HCT116 (cell line): ENCODE data around the gene FAM43A. TPM values are rescaled to one million over a fixed set of nuclear protein-coding genes. Genes with fewer than 3 reads are reported as not detected.
A peak's percentile ranks its signal among the peaks of the same experiment; 100 is the strongest.

Source experiments
- ATAC-seq: fragments of 200-7000 bp; cut with Tn5 transposase; 2 replicates; pipeline ENCODE4 v1.9.1; 2020; ENCODE audit warnings: mild to moderate bottlenecking, moderate library complexity
- BruUV-seq: library from RNA; stranded (reverse); fragments of 400-500 nt; replicated peaks from 2 replicates; lab custom pipeline; 2021; lab: Mats Ljungman, UMichigan
- CTCF ChIA-PET: fragments of 300-600 bp; sonication (Branson Sonifier 250); formaldehyde crosslinking; loops from one replicate; lab custom pipeline; 2021; ENCODE audit warnings: antibody characterized with exemption; lab: Charles Lee
- POLR2A ChIA-PET: fragments of 300-600, 350-600 bp; sonication (Branson Sonifier 250); formaldehyde crosslinking; loops from one replicate; lab custom pipeline; 2021; ENCODE audit warnings: antibody characterized with exemption; lab: Charles Lee
- RAD21 ChIA-PET, 2 experiments: fragments of 300-600 bp; sonication (Branson Sonifier 250); formaldehyde crosslinking; loops; one replicate each; lab custom pipeline; 2023; ENCODE audit warnings: low total read pairs in 2 of 2; ENCODE audit not compliant: uncharacterized antibody in 2 of 2, unreplicated experiment in 2 of 2, low non-redundant PET in 1 of 2; lab: Charles Lee
- DNase-seq: peaks from one replicate; pipeline ENCODE4 v3.0.0-alpha.2; 2010; ENCODE audit warnings: low read depth, low spot score
- H2AFZ ChIP-seq: fragments of 200-600 bp; shearing (Covaris generic), sonication (generic); 2 replicates; pipeline ENCODE4 v1.6.1; 2017; ENCODE audit warnings: low read depth, mixed run types, mixed read lengths, antibody characterized with exemption, low read length; ENCODE audit not compliant: poor library complexity, severe bottlenecking
- H3K27ac ChIP-seq: 2 replicates; pipeline ENCODE4 v1.5.1; 2012; ENCODE audit warnings: low read depth, low read length
- H3K27me3 ChIP-seq: fragments of 200-600 bp; sonication (generic); 2 replicates; pipeline ENCODE4 v1.6.1; 2016; ENCODE audit warnings: mixed run types, low read length, mixed read lengths; ENCODE audit not compliant: insufficient read depth
- H3K36me3 ChIP-seq, 2 experiments: fragments of 200-500 bp in 1 of 2; fragments of 200-600 bp in 1 of 2; sonication (Bioruptor generic) in 1 of 2; sonication (generic) in 1 of 2; 2 replicates each; pipeline versions ENCODE4 v1.5.1 to v1.6.1; 2014 to 2016; ENCODE audit warnings: low read length in 2 of 2, inconsistent platforms in 1 of 2, mixed read lengths in 1 of 2, mixed run types in 1 of 2; ENCODE audit not compliant: insufficient read depth in 2 of 2, control insufficient read depth in 1 of 2
- H3K4me1 ChIP-seq, 2 experiments: fragments of 200-600 bp in 1 of 2; sonication (generic) in 1 of 2; 2 replicates each; pipeline versions ENCODE4 v1.5.1 to v1.6.1; 2012 to 2017; ENCODE audit warnings: low read length in 2 of 2, inconsistent platforms in 1 of 2, mild to moderate bottlenecking in 1 of 2, mixed read lengths in 1 of 2, mixed run types in 1 of 2, moderate library complexity in 1 of 2; ENCODE audit not compliant: insufficient read depth in 2 of 2, control insufficient read depth in 1 of 2
- H3K4me2 ChIP-seq: fragments of 200-600 bp; sonication (generic); 2 replicates; pipeline ENCODE4 v1.6.1; 2017; ENCODE audit warnings: mixed run types, low read length, mixed read lengths
- H3K4me3 ChIP-seq, 2 experiments: fragments of 200-600 bp in 1 of 2; sonication (generic) in 1 of 2; replicated peaks in 1 of 2; 2 replicates each; pipeline ENCODE4 v1.5.1; 2011 to 2016; ENCODE audit warnings: low read length in 2 of 2, control low read depth in 1 of 2, low read depth in 1 of 2, mild to moderate bottlenecking in 1 of 2, mixed read lengths in 1 of 2, mixed run types in 1 of 2
- H3K79me2 ChIP-seq: fragments of 200-600 bp; sonication (generic); 2 replicates; pipeline ENCODE4 v1.6.1; 2017; ENCODE audit warnings: mild to moderate bottlenecking, mixed run types, low read length, moderate library complexity, mixed read lengths; ENCODE audit not compliant: insufficient read depth
- H3K9ac ChIP-seq: fragments of 200-600 bp; sonication (generic); 2 replicates; pipeline ENCODE4 v1.6.1; 2016; ENCODE audit warnings: low read length, mixed read lengths
- H3K9me2 ChIP-seq: fragments of 200-600 bp; sonication (generic), shearing (Covaris generic); 2 replicates; pipeline ENCODE4 v1.6.1; 2017; ENCODE audit warnings: mixed run types, mild to moderate bottlenecking, moderate library complexity; ENCODE audit not compliant: insufficient read depth
- H3K9me3 ChIP-seq, 2 experiments: fragments of 200-500 bp in 1 of 2; fragments of 200-600 bp in 1 of 2; sonication (Bioruptor generic) in 1 of 2; sonication (generic) in 1 of 2; 2 replicates each; pipeline ENCODE4 v1.6.1; 2014 to 2017; ENCODE audit warnings: low read length in 2 of 2, mixed read lengths in 2 of 2, inconsistent platforms in 1 of 2, low read depth in 1 of 2, mild to moderate bottlenecking in 1 of 2, mixed run types in 1 of 2, moderate library complexity in 1 of 2; ENCODE audit not compliant: control insufficient read depth in 1 of 2, insufficient read depth in 1 of 2
- H4K20me1 ChIP-seq: fragments of 200-600 bp; sonication (generic), shearing (Covaris generic); 2 replicates; pipeline ENCODE4 v1.6.1; 2017; ENCODE audit warnings: mixed run types, mild to moderate bottlenecking, moderate library complexity; ENCODE audit not compliant: insufficient read depth
- CBX3 ChIP-seq: IDR thresholded peaks from 2 replicates; pipeline ENCODE4 v1.6.1; 2012; ENCODE audit warnings: low read depth
- EGR1 ChIP-seq: IDR thresholded peaks from 2 replicates; pipeline ENCODE4 v1.6.1; 2012; ENCODE audit warnings: low read depth
- ELF1 ChIP-seq: IDR thresholded peaks from 2 replicates; pipeline ENCODE4 v1.6.1; 2012; ENCODE audit warnings: low read depth, borderline replicate concordance
- EZH2 ChIP-seq: fragments of 200-600 bp; sonication (generic); IDR thresholded peaks from 2 replicates; pipeline ENCODE4 v1.6.1; 2017; ENCODE audit warnings: antibody characterized with exemption, mixed run types
- RAD21 ChIP-seq: IDR thresholded peaks from 2 replicates; pipeline ENCODE4 v1.6.1; 2012; ENCODE audit warnings: low read depth, mild to moderate bottlenecking
- SIN3A ChIP-seq: IDR thresholded peaks from 2 replicates; pipeline ENCODE4 v1.6.1; 2012; ENCODE audit warnings: low read depth
- TCF7L2 ChIP-seq: IDR thresholded peaks from 2 replicates; pipeline ENCODE4 v1.7.0; 2011; ENCODE audit warnings: borderline replicate concordance, inconsistent platforms; ENCODE audit not compliant: insufficient read depth, insufficient read length; ENCODE audit errors: extremely low read depth
- YY1 ChIP-seq: IDR thresholded peaks from 2 replicates; pipeline ENCODE4 v1.6.1; 2011; ENCODE audit warnings: low read length, low read depth, moderate library complexity, mild to moderate bottlenecking; ENCODE audit not compliant: insufficient replicate concordance; ENCODE audit errors: extremely low read depth
- ZNF274 ChIP-seq: fragments of 200-500 bp; sonication (Bioruptor generic); IDR thresholded peaks from 2 replicates; pipeline ENCODE4 v1.6.1; 2014; ENCODE audit warnings: mild to moderate bottlenecking, low read depth, low read length, inconsistent platforms
- intact Hi-C: fragments of 100-400 bp; cut with micrococcal nuclease; formaldehyde crosslinking; loops from 2 replicates; pipeline ENCODE4 v1.10.0; 2022
- total RNA-seq: library from RNA; stranded (reverse); gene quantifications from one replicate; pipeline ENCODE4 v1.2.1, GENCODE V29; 2021; ENCODE audit not compliant: unreplicated experiment
- TF ChIP-seq, protein P1 (sequence below): IDR thresholded peaks from 2 replicates; pipeline ENCODE4 v1.6.1; 2012
- TF ChIP-seq, protein P2 (sequence below): IDR thresholded peaks from 2 replicates; pipeline ENCODE4 v1.6.1; 2012
- TF ChIP-seq, protein P3 (sequence below), 3 experiments: fragments of 200-600 bp in 1 of 3; sonication (generic) in 1 of 3; IDR thresholded peaks in 2 of 3; conservative IDR thresholded peaks in 1 of 3; 2 replicates each; pipeline ENCODE4 v1.5.1; 2012 to 2017; ENCODE audit warnings: low read depth in 2 of 3, low read length in 2 of 3, antibody characterized with exemption in 1 of 3, borderline replicate concordance in 1 of 3, control low read depth in 1 of 3, mild to moderate bottlenecking in 1 of 3, mixed read lengths in 1 of 3, mixed run types in 1 of 3, moderate library complexity in 1 of 3; ENCODE audit not compliant: insufficient read depth in 1 of 3
- TF ChIP-seq, protein P4 (sequence below): IDR thresholded peaks from 2 replicates; pipeline ENCODE4 v1.6.1; 2011; ENCODE audit warnings: mild to moderate bottlenecking, low read length, moderate library complexity; ENCODE audit not compliant: insufficient replicate concordance; ENCODE audit errors: extremely low read depth

The FAM43A gene
- total RNA-seq, 1 experiment from 2014 or later: 6.8 TPM

DNA sequence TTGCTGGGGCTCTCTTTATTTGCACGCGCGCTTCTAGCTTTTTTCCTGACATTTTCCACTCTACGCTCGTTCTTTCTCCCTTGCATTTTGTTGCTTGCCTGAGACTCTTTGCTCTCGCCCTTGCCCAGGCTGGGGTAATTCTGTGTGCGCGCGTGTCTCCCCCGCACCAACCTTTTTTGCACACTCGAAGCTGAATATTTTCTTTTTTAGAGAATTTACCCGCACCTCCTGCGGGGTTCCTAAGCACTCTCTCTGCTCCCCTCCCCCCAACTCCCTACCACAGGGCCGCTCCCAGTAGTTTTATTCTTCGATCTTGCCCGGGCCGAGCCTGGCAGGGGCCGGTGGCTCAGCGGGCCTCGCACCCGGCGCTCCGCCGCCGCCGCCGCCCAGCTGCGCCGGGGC is 732 bp downstream of the FAM43A start:
- H3K9me3 ChIP-seq: no peaks in the 10 kb centered on the region
- intact Hi-C loops: no loop called here
- peak overlapping the region; percentile 66 for H3K9ac ChIP-seq
- peak overlapping the region; percentile 86 for H3K4me2 ChIP-seq
- H3K27me3 ChIP-seq: no peaks in the 10 kb centered on the region
- H3K9me2 ChIP-seq: no peaks in the 10 kb centered on the region
- no peak overlapping the region for H2AFZ ChIP-seq
- no peaks in the 10 kb centered on the region for H3K36me3 ChIP-seq
- H3K79me2 ChIP-seq: no peaks in the 10 kb centered on the region
- peaks cover 24 to 52% of the 10 kb centered on the region in 2 experiments for H3K4me1 ChIP-seq
- H3K27ac ChIP-seq: peak overlapping the region; percentile 45; the same call in 1 of the 2 replicates
- ChIA-PET CTCF (no interaction called here), POLR2A (interaction anchor here (0.6 to 1.8 kb wide), 8 partner anchors 13 to 859 kb away, joined by 3 to 9 read pairs (median 3); partner anchors contain the start of gene LSG1), RAD21 (no interaction called here)
- BruUV-seq: no TSS peak
- no peak for DNase-seq
- no peaks in the 10 kb centered on the region for H4K20me1 ChIP-seq
- peak overlapping the region; percentile 66 to 79 for H3K4me3 ChIP-seq
- TF ChIP-seq, protein P1, sequence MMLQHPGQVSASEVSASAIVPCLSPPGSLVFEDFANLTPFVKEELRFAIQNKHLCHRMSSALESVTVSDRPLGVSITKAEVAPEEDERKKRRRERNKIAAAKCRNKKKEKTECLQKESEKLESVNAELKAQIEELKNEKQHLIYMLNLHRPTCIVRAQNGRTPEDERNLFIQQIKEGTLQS: no peak
- TF ChIP-seq RAD21 (no peak), CBX3 (no peak), EZH2 (no peak), YY1 (no peak), ELF1 (no peak)
- no peak for ATAC-seq

DNA sequence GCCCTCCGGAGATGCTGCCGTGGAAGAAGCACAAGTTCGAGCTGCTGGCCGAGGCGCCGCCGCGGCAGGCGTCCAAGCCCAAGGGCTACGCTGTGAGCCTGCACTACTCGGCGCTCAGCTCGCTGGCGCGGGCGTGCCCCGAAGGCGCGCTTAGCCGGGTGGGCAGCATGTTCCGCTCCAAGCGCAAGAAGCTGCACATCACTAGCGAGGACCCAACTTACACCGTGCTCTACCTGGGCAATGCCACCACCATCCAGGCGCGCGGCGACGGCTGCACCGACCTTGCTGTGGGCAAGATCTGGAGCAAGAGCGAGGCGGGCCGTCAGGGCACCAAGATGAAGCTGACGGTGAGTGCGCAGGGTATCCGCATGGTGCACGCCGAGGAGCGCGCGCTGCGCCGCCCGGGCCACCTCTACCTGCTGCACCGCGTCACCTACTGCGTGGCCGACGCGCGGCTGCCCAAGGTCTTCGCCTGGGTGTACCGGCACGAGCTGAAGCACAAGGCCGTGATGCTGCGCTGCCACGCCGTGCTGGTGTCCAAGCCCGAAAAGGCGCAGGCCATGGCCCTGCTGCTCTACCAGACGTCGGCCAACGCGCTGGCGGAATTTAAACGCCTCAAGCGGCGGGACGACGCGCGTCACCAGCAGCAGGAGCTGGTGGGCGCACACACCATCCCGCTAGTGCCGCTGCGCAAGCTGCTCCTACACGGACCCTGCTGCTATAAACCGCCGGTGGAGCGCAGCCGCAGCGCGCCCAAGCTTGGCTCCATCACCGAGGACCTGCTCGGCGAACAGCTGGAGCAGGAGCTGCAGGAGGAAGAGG is 1.3 kb downstream of the FAM43A start:
- H3K4me2 ChIP-seq: no peak overlapping the region
- ATAC-seq: no peak
- TF ChIP-seq TCF7L2 (no peak), EGR1 (no peak), ELF1 (no peak), RAD21 (no peak), SIN3A (no peak), ZNF274 (no peak), YY1 (no peak)
- TF ChIP-seq, protein P2, sequence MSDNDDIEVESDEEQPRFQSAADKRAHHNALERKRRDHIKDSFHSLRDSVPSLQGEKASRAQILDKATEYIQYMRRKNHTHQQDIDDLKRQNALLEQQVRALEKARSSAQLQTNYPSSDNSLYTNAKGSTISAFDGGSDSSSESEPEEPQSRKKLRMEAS: no peak
- TF ChIP-seq, protein P3, sequence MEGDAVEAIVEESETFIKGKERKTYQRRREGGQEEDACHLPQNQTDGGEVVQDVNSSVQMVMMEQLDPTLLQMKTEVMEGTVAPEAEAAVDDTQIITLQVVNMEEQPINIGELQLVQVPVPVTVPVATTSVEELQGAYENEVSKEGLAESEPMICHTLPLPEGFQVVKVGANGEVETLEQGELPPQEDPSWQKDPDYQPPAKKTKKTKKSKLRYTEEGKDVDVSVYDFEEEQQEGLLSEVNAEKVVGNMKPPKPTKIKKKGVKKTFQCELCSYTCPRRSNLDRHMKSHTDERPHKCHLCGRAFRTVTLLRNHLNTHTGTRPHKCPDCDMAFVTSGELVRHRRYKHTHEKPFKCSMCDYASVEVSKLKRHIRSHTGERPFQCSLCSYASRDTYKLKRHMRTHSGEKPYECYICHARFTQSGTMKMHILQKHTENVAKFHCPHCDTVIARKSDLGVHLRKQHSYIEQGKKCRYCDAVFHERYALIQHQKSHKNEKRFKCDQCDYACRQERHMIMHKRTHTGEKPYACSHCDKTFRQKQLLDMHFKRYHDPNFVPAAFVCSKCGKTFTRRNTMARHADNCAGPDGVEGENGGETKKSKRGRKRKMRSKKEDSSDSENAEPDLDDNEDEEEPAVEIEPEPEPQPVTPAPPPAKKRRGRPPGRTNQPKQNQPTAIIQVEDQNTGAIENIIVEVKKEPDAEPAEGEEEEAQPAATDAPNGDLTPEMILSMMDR (IDR thresholded peaks at IDR 0.05 in 2 of 3, conservative IDR thresholded peaks at IDR 0.05 in 1 of 3; ENCODE audit: borderline replicate concordance in 1 of 3, insufficient read depth in 1 of 3, low read depth in 2 of 3, low read length in 2 of 3): no peak
- TF ChIP-seq, protein P4, sequence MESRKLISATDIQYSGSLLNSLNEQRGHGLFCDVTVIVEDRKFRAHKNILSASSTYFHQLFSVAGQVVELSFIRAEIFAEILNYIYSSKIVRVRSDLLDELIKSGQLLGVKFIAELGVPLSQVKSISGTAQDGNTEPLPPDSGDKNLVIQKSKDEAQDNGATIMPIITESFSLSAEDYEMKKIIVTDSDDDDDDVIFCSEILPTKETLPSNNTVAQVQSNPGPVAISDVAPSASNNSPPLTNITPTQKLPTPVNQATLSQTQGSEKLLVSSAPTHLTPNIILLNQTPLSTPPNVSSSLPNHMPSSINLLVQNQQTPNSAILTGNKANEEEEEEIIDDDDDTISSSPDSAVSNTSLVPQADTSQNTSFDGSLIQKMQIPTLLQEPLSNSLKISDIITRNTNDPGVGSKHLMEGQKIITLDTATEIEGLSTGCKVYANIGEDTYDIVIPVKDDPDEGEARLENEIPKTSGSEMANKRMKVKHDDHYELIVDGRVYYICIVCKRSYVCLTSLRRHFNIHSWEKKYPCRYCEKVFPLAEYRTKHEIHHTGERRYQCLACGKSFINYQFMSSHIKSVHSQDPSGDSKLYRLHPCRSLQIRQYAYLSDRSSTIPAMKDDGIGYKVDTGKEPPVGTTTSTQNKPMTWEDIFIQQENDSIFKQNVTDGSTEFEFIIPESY: no peak

More for the DNA sequence above, 1.3 kb downstream of the FAM43A start:
- Histone ChIP-seq H2AFZ (no peak overlapping the region), H3K27ac (no peak overlapping the region; the same call in 1 of the 2 replicates), H3K79me2 (no peaks in the 10 kb centered on the region), H3K4me3 (no peak overlapping the region), H3K27me3 (no peaks in the 10 kb centered on the region), H4K20me1 (no peaks in the 10 kb centered on the region), H3K9me3 (no peaks in the 10 kb centered on the region), H3K36me3 (no peaks in the 10 kb centered on the region), H3K9ac (no peak overlapping the region), H3K9me2 (no peaks in the 10 kb centered on the region), H3K4me1 (peaks cover 22 to 50% of the 10 kb centered on the region in 2 experiments)
- BruUV-seq: no TSS peak
- CTCF ChIA-PET: no interaction called here
- intact Hi-C loops: no loop called here
- POLR2A ChIA-PET: interaction anchor here (0.9 to 1.8 kb wide), 4 partner anchors 25 to 859 kb away, joined by 3 to 4 read pairs (median 3); no protein-coding TSS in a partner anchor
- no peak for DNase-seq
- RAD21 ChIA-PET: no interaction called here
